Measurements from ENCODE around the gene TIAM1. TPM values are rescaled to one million over a fixed set of nuclear protein-coding genes. Genes with fewer than 3 reads are reported as not detected.

The TIAM1 gene
- total RNA-seq, 2 experiments from 2014 or later: 34.9 to 38.5 TPM

GRCh38 chr21:31182231-31183140 is 161.6 kb downstream of the TIAM1 start:
- peak overlapping the region; percentile 84 for H3K4me3 Mint-ChIP-seq
- POLR2A ChIA-PET: interaction anchor here (0.6 to 3.4 kb wide), 8 partner anchors 8 to 160 kb away, joined by 3 to 27 read pairs (median 4); no protein-coding TSS in a partner anchor
- TF ChIP-seq, protein P1, sequence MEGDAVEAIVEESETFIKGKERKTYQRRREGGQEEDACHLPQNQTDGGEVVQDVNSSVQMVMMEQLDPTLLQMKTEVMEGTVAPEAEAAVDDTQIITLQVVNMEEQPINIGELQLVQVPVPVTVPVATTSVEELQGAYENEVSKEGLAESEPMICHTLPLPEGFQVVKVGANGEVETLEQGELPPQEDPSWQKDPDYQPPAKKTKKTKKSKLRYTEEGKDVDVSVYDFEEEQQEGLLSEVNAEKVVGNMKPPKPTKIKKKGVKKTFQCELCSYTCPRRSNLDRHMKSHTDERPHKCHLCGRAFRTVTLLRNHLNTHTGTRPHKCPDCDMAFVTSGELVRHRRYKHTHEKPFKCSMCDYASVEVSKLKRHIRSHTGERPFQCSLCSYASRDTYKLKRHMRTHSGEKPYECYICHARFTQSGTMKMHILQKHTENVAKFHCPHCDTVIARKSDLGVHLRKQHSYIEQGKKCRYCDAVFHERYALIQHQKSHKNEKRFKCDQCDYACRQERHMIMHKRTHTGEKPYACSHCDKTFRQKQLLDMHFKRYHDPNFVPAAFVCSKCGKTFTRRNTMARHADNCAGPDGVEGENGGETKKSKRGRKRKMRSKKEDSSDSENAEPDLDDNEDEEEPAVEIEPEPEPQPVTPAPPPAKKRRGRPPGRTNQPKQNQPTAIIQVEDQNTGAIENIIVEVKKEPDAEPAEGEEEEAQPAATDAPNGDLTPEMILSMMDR (IDR thresholded peaks at IDR 0.05): no peak
- peak overlapping the region; percentile 98 for H3K27ac Mint-ChIP-seq
- intact Hi-C loops (cut with micrococcal nuclease): loop anchor here (5.0 kb wide), 1 partner anchor 50 kb away; no protein-coding TSS in a partner anchor
- ATAC-seq: peak; percentile 60
- DNase-seq: peak; percentile 70
- CTCF ChIA-PET: interaction anchor here (0.9 to 5.6 kb wide), 11 partner anchors 8 to 403 kb away, joined by 3 to 79 read pairs (median 8); no protein-coding TSS in a partner anchor
- no peaks in the 10 kb centered on the region for H3K27me3 Mint-ChIP-seq
- H3K4me1 Mint-ChIP-seq (ENCODE audit: low read depth): peaks cover 74% of the 10 kb centered on the region
- peaks cover 54% of the 10 kb centered on the region for H3K36me3 Mint-ChIP-seq (ENCODE audit: low read depth)
- H3K9me3 Mint-ChIP-seq: no peaks in the 10 kb centered on the region

DNA sequence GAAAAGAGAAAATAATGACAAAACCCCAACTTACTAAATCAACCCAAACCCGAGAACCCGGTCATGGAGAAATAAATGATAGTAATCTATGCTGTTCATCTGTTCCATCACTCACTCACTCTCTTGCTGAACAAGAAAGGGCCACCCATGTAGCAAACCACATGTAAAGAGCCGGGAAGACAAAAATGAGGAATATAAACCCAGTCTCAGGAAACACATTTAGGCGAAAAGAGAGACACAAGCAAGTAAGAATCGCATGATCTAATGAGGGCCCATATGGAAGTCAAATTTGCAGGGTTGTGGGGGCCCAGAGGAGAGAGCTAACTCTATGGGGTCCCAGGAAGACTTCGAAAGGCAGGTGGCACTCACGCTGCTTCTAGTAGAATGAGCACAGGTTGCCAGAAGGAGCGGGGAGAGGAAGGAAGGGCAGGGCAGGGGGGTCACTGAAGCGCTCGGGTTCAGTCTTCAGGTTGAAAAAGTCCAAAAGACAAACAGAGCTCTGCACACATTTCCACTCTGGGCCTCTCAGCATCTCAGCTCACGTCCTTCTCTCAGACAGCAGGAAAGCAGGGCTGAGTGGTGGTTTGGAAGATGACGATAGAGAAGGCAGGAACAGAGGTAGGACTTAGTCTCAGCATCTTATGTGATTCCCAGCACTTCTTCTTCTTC is 162.8 kb downstream of the TIAM1 start:
- Mint-ChIP-seq H3K27me3 (no peaks in the 10 kb centered on the region), H3K27ac (peak overlapping the region; percentile 94), H3K36me3 (ENCODE audit: low read depth) (peaks cover 43% of the 10 kb centered on the region), H3K4me1 (ENCODE audit: low read depth) (peaks cover 74% of the 10 kb centered on the region), H3K4me3 (peak overlapping the region; percentile 84), H3K9me3 (no peaks in the 10 kb centered on the region)
- intact Hi-C loops (cut with micrococcal nuclease): loop anchor here (2.0 to 5.0 kb wide), 2 partner anchors 49 to 82 kb away; no protein-coding TSS in a partner anchor
- TF ChIP-seq, protein P1 (IDR thresholded peaks at IDR 0.05): no peak
- CTCF ChIA-PET: interaction anchor here (0.6 to 5.6 kb wide), 25 partner anchors 9 to 404 kb away, joined by 3 to 79 read pairs (median 7); no protein-coding TSS in a partner anchor
- POLR2A ChIA-PET: interaction anchor here (0.8 to 3.4 kb wide), 10 partner anchors 9 to 400 kb away, joined by 3 to 27 read pairs (median 5); no protein-coding TSS in a partner anchor
- DNase-seq (peak; percentile 54), ATAC-seq (peak; percentile 1)

DNA sequence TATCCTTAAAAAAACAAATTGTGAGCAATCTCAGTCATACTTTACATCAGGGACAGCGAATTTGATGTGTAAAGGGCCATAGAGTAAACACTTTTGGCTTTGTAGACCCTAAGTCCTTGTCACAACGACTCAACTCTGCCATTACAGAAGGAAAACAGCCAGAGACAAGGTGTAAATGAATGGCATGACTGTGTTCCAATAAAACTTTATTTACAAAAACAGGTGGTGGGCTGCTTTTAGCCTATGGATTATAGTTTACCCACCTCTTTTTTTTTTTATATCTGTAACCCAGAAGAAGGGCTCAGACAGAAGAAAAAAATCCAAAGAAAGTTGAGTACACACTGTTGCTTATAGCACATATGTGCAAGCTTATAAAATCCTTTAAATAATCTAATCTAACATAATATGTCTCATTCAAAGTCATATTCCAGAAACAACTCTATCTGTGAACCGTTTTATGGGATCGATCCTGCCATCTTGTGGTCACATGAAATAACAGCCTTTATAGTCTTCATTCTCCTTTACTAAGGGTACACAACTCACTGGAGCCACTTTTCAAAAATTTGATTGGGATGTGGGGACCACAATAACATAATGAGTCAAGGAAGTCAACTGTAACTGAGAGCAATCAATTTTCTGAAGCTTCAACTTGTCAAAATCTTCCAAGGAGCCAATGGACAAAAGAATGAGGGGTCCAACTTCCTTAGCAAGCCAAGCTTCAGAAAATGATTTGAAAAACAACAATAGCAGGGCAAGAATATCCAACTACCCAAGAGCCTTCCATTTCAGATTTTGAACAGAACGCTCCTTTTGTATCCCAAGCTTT is 163.6 kb downstream of the TIAM1 start:
- no peak for ATAC-seq
- peaks cover 74% of the 10 kb centered on the region for H3K4me1 Mint-ChIP-seq (ENCODE audit: low read depth)
- no peaks in the 10 kb centered on the region for H3K27me3 Mint-ChIP-seq
- H3K27ac Mint-ChIP-seq: peak overlapping the region; percentile 94
- TF ChIP-seq, protein P1 (IDR thresholded peaks at IDR 0.05): peak; percentile 72
- H3K36me3 Mint-ChIP-seq (ENCODE audit: low read depth): peaks cover 40% of the 10 kb centered on the region
- ChIA-PET POLR2A (interaction anchor here (0.7 to 3.4 kb wide), 9 partner anchors 8 to 469 kb away, joined by 3 to 27 read pairs (median 5); no protein-coding TSS in a partner anchor), CTCF (interaction anchor here (0.6 to 5.6 kb wide), 26 partner anchors 8 to 405 kb away, joined by 3 to 79 read pairs (median 6); no protein-coding TSS in a partner anchor)
- peak overlapping the region; percentile 84 for H3K4me3 Mint-ChIP-seq
- intact Hi-C loops (cut with micrococcal nuclease): loop anchor here (2.0 to 5.0 kb wide), 2 partner anchors 48 to 82 kb away; no protein-coding TSS in a partner anchor
- peak; percentile 35 for DNase-seq
- H3K9me3 Mint-ChIP-seq: no peaks in the 10 kb centered on the region

- Mint-ChIP-seq H3K27me3 (no peaks in the 10 kb centered on the region), H3K4me1 (ENCODE audit: low read depth) (peaks cover 60% of the 10 kb centered on the region), H3K9me3 (no peaks in the 10 kb centered on the region), H3K4me3 (no peak overlapping the region), H3K27ac (peak overlapping the region; percentile 11), H3K36me3 (ENCODE audit: low read depth) (peaks cover 27% of the 10 kb centered on the region)
- CTCF ChIA-PET: interaction anchor here (1.1 to 1.2 kb wide), 2 partner anchors 18 to 23 kb away, joined by 3 read pairs; no protein-coding TSS in a partner anchor
- ATAC-seq (peak; percentile 24), DNase-seq (no peak)
- intact Hi-C loops (cut with micrococcal nuclease): no loop called here
- TF ChIP-seq, protein P1 (IDR thresholded peaks at IDR 0.05): no peak
- POLR2A ChIA-PET: interaction anchor here (1.0 to 4.6 kb wide), 4 partner anchors 16 to 198 kb away, joined by 3 to 19 read pairs (median 4); no protein-coding TSS in a partner anchor
These were observed 167.3 kb downstream of the TIAM1 start for GRCh38 chr21:31176725-31177124.
